ENCODE data around the gene PCDHB9.
"Not testable (repeated sequence)": the region's sequence is repeated elsewhere in the genome, so short reads cannot be mapped to it uniquely, and the experiment has no call there.

PCDHB9 gene

DNA sequence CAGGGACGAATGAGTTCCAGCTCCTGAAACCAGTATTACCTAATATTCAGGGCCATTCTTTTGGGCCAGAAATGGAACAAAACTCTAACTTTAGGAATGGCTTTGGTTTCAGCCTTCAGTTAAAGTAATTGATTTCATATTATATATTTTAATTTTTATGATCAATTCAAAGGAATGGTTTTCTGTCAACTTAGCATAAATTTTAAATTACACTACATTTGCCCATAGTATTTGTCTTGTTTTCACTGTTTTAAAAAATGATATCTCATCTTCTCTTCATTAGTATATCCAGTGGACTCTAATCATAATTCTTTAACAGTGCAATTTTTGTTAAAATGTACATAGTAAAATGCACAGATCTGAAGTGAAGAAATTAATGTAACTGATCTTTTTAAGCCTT is 6.6 kb upstream of the PCDHB9 start:
- Histone ChIP-seq H3K27ac (ENCODE audit: low read length, poor library complexity, severe bottlenecking) (no peak overlapping the region), H3K4me2 (ENCODE audit: low read length, poor library complexity, severe bottlenecking) (no peak overlapping the region), H4K8ac (ENCODE audit: low read length) (no peak overlapping the region), H2BK120ac (ENCODE audit: low read depth, low read length) (no peak overlapping the region), H3K27me3 (ENCODE audit: control insufficient read depth in 1 of 2, insufficient read depth in 1 of 2, low read length in 2 of 2) (no peaks in the 10 kb centered on the region), H2AK5ac (ENCODE audit: low read length, severe bottlenecking) (no peak overlapping the region), H3K4me3 (ENCODE audit: insufficient read depth in 1 of 2, low read depth in 1 of 2, low read length in 2 of 2) (no peak overlapping the region), H2BK15ac (ENCODE audit: low read depth, poor library complexity, severe bottlenecking) (no peak overlapping the region), H3K23ac (ENCODE audit: low read length in 2 of 2) (no peak overlapping the region), H3K9ac (ENCODE audit: low read length) (no peak overlapping the region), H2BK5ac (ENCODE audit: low read depth, low read length, poor library complexity, severe bottlenecking) (no peak overlapping the region), H2AFZ (ENCODE audit: low read depth, low read length) (no peak overlapping the region), H3K4ac (ENCODE audit: low read depth in 1 of 2, low read length in 2 of 2) (no peak overlapping the region), H3K14ac (ENCODE audit: low read length in 2 of 2) (no peak overlapping the region), H4K91ac (ENCODE audit: low read length) (no peak overlapping the region), H3K4me1 (ENCODE audit: control insufficient read depth, insufficient read depth, low read depth, low read length) (no peaks in the 10 kb centered on the region), H2BK12ac (ENCODE audit: low read length in 2 of 2) (no peak overlapping the region), H3K9me3 (ENCODE audit: control insufficient read depth, low read length) (peaks cover 68% of the 10 kb centered on the region), H3K79me1 (replicated peaks; ENCODE audit: low read length, poor library complexity, severe bottlenecking) (no peaks in the 10 kb centered on the region), H3K18ac (ENCODE audit: low read depth in 1 of 2, low read length in 2 of 2) (no peak overlapping the region), H3K36me3 (ENCODE audit: control insufficient read depth in 1 of 2, insufficient read depth in 2 of 2, low read depth in 1 of 2, low read length in 2 of 2) (no peaks in the 10 kb centered on the region)
- DNase-seq: no peak
- WGBS: no CpG with 5 or more reads among the region's 1 CpG

DNA sequence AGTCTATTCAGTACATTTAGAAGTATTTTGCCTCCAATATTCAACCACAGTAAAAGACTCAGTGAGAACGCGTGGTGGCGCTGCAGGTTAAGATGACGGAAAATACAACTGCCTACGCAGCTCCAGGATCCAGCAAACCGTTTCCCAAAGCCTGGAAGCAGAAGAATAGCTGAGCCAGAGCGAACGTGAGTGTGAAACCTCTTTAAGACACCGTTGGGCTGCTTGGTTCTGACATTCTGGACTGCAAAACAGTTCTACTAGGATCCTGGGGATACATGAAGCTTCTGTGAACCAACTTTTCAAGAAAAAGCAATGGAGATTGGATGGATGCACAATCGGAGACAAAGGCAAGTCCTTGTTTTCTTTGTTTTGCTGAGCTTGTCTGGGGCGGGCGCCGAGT is 4.7 kb upstream of the PCDHB9 start, which contains the start of gene PCDHB16:
Gene PCDHB16 (plus strand): TSS at position 140 of the 400 bp plus-strand sequence. CDS start 173 bp downstream, at position 313.
- Histone ChIP-seq H3K14ac (ENCODE audit: low read length in 2 of 2) (no peak within 1 kb of the TSS), H3K36me3 (ENCODE audit: control insufficient read depth in 1 of 2, insufficient read depth in 2 of 2, low read depth in 1 of 2, low read length in 2 of 2) (no peaks in the 10 kb centered on the region), H2AK5ac (ENCODE audit: low read length, severe bottlenecking) (no peak within 1 kb of the TSS), H3K79me1 (replicated peaks; ENCODE audit: low read length, poor library complexity, severe bottlenecking) (no peaks in the 10 kb centered on the region), H3K4me1 (ENCODE audit: control insufficient read depth, insufficient read depth, low read depth, low read length) (no peaks in the 10 kb centered on the region), H3K27ac (ENCODE audit: low read length, poor library complexity, severe bottlenecking) (no peak within 1 kb of the TSS), H2BK5ac (ENCODE audit: low read depth, low read length, poor library complexity, severe bottlenecking) (no peak within 1 kb of the TSS), H3K27me3 (ENCODE audit: control insufficient read depth in 1 of 2, insufficient read depth in 1 of 2, low read length in 2 of 2) (no peaks in the 10 kb centered on the region), H2BK120ac (ENCODE audit: low read depth, low read length) (no peak within 1 kb of the TSS), H2BK15ac (ENCODE audit: low read depth, poor library complexity, severe bottlenecking) (no peak within 1 kb of the TSS), H3K9me3 (ENCODE audit: control insufficient read depth, low read length) (peaks cover 53% of the 10 kb centered on the region), H2AFZ (ENCODE audit: low read depth, low read length) (no peak within 1 kb of the TSS), H3K4me2 (ENCODE audit: low read length, poor library complexity, severe bottlenecking) (no peak within 1 kb of the TSS), H2BK12ac (ENCODE audit: low read length in 2 of 2) (no peak within 1 kb of the TSS), H4K8ac (ENCODE audit: low read length) (no peak within 1 kb of the TSS), H3K4me3 (ENCODE audit: insufficient read depth in 1 of 2, low read depth in 1 of 2, low read length in 2 of 2) (peak within 1 kb of the TSS in 1 of 2 experiments; percentile 57), H3K23ac (ENCODE audit: low read length in 2 of 2) (no peak within 1 kb of the TSS), H3K9ac (ENCODE audit: low read length) (peak within 1 kb of the TSS; percentile 73), H3K4ac (ENCODE audit: low read depth in 1 of 2, low read length in 2 of 2) (no peak within 1 kb of the TSS), H4K91ac (ENCODE audit: low read length) (no peak within 1 kb of the TSS), H3K18ac (ENCODE audit: low read depth in 1 of 2, low read length in 2 of 2) (no peak within 1 kb of the TSS)
- 51% methylated on average over 13 of the region's 13 CpGs for WGBS
- DNase-seq: no peak

- DNase-seq; H4K8ac ChIP-seq (ENCODE audit: low read length); H3K79me1 ChIP-seq (replicated peaks; ENCODE audit: low read length, poor library complexity, severe bottlenecking); H2BK15ac ChIP-seq (ENCODE audit: low read depth, poor library complexity, severe bottlenecking); H3K4me3 ChIP-seq (ENCODE audit: insufficient read depth in 1 of 2, low read depth in 1 of 2, low read length in 2 of 2); H3K23ac ChIP-seq (ENCODE audit: low read length in 2 of 2); H2BK5ac ChIP-seq (ENCODE audit: low read depth, low read length, poor library complexity, severe bottlenecking); H3K27me3 ChIP-seq (ENCODE audit: control insufficient read depth in 1 of 2, insufficient read depth in 1 of 2, low read length in 2 of 2); H2BK120ac ChIP-seq (ENCODE audit: low read depth, low read length); H3K36me3 ChIP-seq (ENCODE audit: control insufficient read depth in 1 of 2, insufficient read depth in 2 of 2, low read depth in 1 of 2, low read length in 2 of 2); H3K4ac ChIP-seq (ENCODE audit: low read depth in 1 of 2, low read length in 2 of 2); H3K27ac ChIP-seq (ENCODE audit: low read length, poor library complexity, severe bottlenecking); H3K4me2 ChIP-seq (ENCODE audit: low read length, poor library complexity, severe bottlenecking); H3K18ac ChIP-seq (ENCODE audit: low read depth in 1 of 2, low read length in 2 of 2); H3K14ac ChIP-seq (ENCODE audit: low read length in 2 of 2); H3K9ac ChIP-seq (ENCODE audit: low read length); H2AK5ac ChIP-seq (ENCODE audit: low read length, severe bottlenecking); H3K4me1 ChIP-seq (ENCODE audit: control insufficient read depth, insufficient read depth, low read depth, low read length); H4K91ac ChIP-seq (ENCODE audit: low read length); H2BK12ac ChIP-seq (ENCODE audit: low read length in 2 of 2); H2AFZ ChIP-seq (ENCODE audit: low read depth, low read length): not testable (repeated sequence)
- H3K9me3 ChIP-seq (ENCODE audit: control insufficient read depth, low read length): peaks cover 40% of the 10 kb centered on the region
- 96% methylated on average over 21 of the region's 69 CpGs for WGBS
Observed at GRCh38 chr5:141184117-141184855, 2.7 kb upstream of the PCDHB9 start.

GRCh38 chr5:141188682-141189081 is 1.7 kb downstream of the PCDHB9 start:
- H3K4me2 ChIP-seq (ENCODE audit: low read length, poor library complexity, severe bottlenecking); H2BK15ac ChIP-seq (ENCODE audit: low read depth, poor library complexity, severe bottlenecking); H2BK5ac ChIP-seq (ENCODE audit: low read depth, low read length, poor library complexity, severe bottlenecking); H3K18ac ChIP-seq (ENCODE audit: low read depth in 1 of 2, low read length in 2 of 2); H2BK120ac ChIP-seq (ENCODE audit: low read depth, low read length); H3K9ac ChIP-seq (ENCODE audit: low read length); H2AFZ ChIP-seq (ENCODE audit: low read depth, low read length); H2BK12ac ChIP-seq (ENCODE audit: low read length in 2 of 2); H3K14ac ChIP-seq (ENCODE audit: low read length in 2 of 2); H3K4ac ChIP-seq (ENCODE audit: low read depth in 1 of 2, low read length in 2 of 2); H4K8ac ChIP-seq (ENCODE audit: low read length); H3K4me3 ChIP-seq (ENCODE audit: insufficient read depth in 1 of 2, low read depth in 1 of 2, low read length in 2 of 2); H3K27me3 ChIP-seq (ENCODE audit: control insufficient read depth in 1 of 2, insufficient read depth in 1 of 2, low read length in 2 of 2); H3K79me1 ChIP-seq (replicated peaks; ENCODE audit: low read length, poor library complexity, severe bottlenecking); H4K91ac ChIP-seq (ENCODE audit: low read length); H3K4me1 ChIP-seq (ENCODE audit: control insufficient read depth, insufficient read depth, low read depth, low read length); H3K23ac ChIP-seq (ENCODE audit: low read length in 2 of 2); H2AK5ac ChIP-seq (ENCODE audit: low read length, severe bottlenecking); H3K36me3 ChIP-seq (ENCODE audit: control insufficient read depth in 1 of 2, insufficient read depth in 2 of 2, low read depth in 1 of 2, low read length in 2 of 2); DNase-seq; H3K27ac ChIP-seq (ENCODE audit: low read length, poor library complexity, severe bottlenecking): not testable (repeated sequence)
- peaks cover 43% of the 10 kb centered on the region for H3K9me3 ChIP-seq (ENCODE audit: control insufficient read depth, low read length)
- 91% methylated on average over 6 of the region's 37 CpGs for WGBS
